Astrocyte (in vitro differentiated cells and primary cell): ENCODE measurements around the gene EXOC4.

ENCODE experiments used
- CTCF ChIP-seq: IDR thresholded peaks from 2 replicates; pipeline ENCODE4 v1.5.1; 2011; ENCODE audit warnings: low read depth, mild to moderate bottlenecking, inconsistent platforms, low read length, moderate library complexity; ENCODE audit not compliant: insufficient read depth
- EZH2 ChIP-seq: IDR thresholded peaks from 2 replicates; pipeline ENCODE4 v1.6.1; 2012; ENCODE audit warnings: mild to moderate bottlenecking, low read length, inconsistent platforms; ENCODE audit not compliant: insufficient read depth

DNA sequence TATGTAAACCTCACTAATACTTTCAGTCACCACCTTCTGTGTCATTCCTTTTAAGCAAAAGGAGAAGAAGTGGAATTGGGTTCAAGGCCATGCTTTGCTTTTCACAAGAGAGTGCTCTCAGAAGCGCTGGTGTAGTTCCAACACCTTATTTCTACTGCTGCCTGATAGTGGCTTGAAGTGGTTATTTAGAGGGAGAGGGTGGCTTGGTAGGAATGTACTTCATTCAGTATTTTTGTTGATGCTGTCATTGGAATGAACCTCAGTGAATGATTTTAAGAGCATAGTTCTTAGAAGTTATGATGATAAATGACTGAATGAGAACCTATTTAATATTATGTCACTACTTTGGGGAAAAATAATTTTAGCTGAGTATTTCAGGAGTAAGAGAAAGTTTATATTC, 396.7 kb downstream of the EXOC4 start:
- TF ChIP-seq CTCF = no peak
- TF ChIP-seq EZH2 = no peak
